GM18508 (cell line): ENCODE results near the gene GBE1.

Experiments used
- ATAC-seq: cut with Tn5 transposase; IDR thresholded peaks from one replicate; pipeline ENCODE4 v1.9.1; 2021; ENCODE audit warnings: moderate number of reproducible peaks; ENCODE audit not compliant: insufficient read depth, unreplicated experiment

The GBE1 gene

DNA sequence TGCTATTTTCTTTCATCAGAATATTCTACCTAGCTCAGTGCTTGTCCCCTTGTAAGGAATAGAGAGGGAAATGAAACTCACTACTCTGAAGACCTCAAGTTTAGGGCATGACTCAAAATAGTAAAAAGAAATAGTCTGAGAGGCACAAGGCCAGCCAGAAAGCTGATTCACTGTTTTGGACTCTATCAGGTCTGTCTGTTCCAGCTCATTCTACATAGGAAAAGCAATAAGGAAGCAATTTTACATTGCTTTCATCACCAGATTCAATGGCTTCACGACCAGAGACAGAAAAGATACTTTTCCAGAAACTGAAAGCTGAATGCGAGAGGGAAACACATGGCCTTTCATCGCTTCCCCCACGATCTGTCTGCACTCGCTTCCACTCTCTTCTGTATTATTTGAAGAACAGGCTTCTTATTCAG, 276.0 kb downstream of the GBE1 start:
- ATAC-seq = peak; percentile 99

DNA sequence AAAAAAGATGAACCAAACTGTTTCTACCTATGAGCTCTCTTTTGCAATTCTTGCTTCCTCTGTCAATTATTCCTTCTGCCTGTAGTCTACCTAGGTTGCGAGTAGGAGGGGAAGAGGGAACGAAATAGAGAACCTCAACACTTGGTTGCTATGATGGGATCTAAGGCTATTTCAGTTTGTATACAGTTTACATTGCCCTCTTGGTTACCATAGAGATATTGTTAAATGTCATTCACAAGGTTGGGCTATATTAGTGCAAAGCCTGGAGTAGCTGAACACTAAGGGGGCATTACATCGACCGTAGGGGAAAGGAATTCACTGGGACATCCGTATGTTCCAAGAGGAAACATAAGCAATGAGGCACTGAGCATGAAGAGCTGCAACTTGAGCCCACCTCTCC, 276.9 kb downstream of the GBE1 start:
- no peak for ATAC-seq

DNA sequence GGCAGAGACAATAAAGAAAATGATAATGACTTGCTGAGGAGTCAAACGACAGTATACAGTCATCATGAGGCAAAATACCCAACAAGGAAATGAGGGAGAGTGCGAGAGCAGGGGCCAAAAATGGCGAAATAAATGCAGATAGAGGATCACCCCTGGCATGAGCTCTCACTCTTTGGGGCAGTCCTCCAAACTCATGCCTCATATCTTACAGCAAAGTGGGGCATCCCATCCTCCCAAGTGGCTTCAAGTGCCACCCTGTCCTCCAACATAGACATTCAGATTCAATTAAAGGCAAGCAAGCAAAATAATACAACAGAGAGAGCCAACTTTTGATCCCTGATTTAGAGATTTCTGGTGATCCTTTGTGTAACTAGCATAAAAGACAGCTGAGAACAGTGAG, 278.4 kb downstream of the GBE1 start:
- no peak for ATAC-seq

DNA sequence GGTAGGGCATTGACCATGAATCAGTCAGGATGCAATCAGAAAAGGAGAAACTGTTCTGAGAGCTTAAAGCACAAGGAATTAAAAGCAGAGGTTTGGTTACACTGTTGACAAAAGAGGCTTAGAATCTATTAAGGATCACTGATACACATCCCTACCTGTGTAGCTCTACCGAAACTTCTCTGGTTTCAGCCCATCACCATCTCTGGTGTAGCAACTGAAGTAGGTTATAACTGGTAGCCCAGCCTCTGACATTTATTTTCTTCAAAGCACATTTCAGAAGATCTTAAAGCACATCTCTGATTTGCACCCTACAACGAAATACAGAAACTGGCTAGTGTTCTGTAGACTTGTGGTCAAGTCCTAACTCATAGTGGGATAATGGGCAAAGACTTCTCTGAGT, 283.7 kb downstream of the GBE1 start:
- ATAC-seq = no peak

DNA sequence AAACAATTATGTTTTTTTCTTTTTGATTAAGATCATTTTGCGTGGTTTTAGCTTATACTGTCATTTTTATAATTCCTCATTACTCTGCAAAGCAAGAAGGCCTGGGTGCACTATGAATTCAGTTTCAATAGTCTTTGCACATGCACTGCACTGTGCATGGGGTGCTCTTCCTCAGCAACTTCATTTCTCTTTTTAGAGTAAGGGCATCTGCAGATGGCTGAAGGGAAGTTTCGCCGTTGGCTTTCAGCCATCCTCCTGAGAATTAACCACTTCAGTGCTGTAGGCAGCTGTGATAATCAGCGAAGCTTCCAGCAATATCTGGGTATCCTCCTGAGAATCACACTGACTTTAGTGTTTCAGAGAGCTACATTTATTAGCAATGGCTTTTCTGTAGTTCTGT, 284.8 kb downstream of the GBE1 start:
- no peak for ATAC-seq

DNA sequence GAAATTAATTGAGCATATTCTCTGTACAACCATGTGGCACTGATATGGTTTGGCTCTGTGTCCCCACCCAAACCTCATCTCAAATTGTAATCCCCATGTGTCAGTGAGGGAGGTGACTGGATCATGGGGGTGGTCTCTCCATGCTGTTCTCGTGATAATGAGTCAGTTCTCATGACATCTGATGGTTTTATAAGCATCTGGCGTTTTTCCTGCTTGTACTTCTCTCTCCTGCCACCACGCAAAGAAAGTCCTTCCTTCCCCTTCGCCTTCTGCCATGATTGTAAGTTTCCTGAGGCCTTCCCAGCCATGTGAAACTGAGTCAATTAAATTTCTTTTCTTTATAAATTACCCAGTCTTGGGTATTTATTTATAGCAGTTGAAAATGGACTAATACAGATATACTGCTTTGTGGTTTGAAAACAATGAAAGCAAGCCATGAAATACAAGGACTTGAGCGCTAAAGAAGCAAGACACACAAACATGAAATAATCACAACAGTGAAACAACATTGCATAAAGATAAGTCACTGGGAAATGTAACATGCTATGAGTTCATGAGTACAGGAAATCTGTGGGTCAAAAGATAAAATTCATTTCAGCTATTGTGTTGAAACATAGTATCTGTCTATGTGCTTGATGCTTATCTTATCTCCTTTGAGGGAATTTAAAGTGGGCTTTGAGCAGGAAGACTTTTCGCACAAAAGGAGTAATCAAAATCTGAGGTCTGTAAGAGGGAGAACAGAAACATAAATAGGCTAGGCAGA, 288.7 kb downstream of the GBE1 start:
- ATAC-seq = no peak

DNA sequence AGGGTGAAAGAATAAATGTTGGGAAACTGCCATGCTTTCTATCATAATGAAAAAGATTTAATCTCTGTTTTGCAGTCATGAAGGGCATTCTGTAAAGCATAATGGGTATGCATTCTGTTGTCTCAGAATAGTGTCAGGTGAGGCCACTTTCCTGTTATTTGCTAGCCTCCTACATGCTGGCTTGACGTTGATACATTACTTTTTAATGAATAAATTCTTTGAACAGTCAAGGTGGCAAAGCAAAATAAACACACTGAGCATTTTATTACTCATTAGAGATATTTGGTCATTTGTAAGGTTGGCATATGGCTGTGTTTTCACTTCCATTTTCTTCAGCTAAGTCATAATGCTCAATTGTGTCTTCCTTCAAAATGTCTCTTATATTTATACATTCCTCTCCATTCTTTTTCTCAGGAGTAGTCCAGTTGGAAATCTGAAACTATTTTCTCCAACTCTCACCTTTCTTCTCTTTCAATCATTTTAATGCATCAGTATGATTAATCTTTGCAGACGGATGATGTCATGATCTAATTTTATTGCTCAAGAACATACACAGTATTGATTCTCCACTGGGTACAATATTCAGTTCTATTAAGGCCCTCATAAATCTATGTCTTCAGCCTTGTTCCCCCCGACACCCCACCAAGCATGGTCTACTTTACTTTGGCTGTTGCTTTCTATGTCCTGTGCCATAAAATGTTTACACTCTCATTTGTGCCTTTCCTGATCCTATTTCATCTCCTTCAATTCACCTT, 290.7 kb downstream of the GBE1 start:
- ATAC-seq = no peak

DNA sequence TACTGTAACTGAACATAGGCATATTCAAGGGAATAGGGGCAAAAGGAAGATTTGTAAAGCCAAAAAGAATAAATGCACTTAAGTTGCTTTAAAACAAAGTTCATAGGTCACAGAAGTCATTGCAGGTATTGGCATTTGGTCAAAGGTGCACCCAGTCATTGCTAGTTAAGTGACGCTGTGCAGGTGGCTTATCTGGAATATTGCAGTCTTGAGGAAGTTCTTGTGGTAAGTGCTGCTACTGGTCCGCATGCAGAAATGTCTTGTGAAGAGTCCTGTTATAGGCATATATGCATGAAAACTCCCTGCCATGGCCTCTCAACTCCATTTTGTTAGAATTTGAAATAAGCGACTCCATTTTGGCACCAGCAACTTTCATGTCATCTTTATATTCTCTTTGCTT, 293.1 kb downstream of the GBE1 start:
- no peak for ATAC-seq

DNA sequence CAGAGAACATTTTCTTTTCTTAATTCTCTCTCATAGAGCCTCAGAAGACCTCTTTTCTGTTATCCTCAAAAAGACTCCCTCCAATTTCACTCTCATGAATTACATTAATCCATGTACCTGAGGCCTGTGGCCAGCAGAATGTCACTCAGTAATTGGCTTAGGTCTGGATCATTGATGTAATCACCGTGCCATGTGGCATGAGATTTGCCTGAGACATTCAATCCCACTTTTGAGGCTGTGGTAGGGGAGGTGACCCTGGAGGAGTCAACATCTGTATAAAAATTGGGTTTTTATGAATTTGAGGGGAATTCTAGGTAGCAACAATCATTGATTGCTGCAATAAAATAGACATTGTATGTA, 295.3 kb downstream of the GBE1 start:
- ATAC-seq = no peak

DNA sequence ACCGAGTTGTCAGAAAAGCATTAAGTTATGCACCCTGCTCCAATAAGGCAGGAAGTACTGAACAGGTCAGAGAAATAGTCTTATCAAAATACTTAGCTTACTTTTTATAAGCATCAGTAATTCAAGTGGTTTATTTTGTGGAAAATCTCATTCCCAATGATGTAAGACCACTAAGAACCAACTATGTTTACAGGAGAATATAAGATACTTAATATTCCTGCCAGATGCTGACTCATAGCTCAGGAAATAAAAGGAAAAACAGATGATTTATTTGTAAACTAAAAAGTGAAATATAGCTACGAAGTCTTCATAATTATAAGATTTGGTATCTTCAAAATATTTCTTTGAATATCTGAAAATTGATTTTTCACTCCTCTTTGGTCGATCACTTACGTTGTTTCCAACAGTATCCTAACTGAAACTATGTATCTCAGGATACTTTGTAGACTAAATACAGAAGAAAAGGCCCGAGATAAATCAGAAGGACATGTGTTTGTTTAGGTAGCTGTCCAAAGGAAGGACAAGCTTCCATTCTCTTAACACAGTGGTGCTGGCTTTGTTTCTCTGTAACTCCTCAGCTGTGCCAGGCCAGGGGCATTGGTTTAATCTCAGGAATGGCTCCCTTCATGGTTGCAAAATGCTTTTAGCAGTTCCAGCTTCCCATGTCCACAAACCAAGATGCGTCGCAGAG, 295.8 kb downstream of the GBE1 start:
- no peak for ATAC-seq

DNA sequence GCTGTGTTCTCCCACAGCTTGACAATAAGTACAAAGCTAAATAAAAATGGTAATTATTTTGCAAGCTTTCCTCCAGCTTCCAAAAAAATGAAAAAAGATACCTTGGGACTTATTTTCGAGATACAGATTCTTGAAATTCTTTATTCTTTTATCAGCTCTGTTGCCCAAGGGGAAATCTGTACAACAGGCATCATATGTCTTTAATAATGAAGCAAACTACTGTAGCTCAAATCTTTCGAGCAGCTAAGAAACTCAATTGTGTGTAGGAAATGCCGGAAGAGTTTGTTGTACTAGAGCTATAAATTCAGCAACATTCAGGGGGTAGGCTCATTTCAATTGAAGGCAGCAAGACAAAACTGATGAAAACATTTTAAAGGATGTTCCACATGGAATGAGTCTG, 297.7 kb downstream of the GBE1 start:
- ATAC-seq = no peak

DNA sequence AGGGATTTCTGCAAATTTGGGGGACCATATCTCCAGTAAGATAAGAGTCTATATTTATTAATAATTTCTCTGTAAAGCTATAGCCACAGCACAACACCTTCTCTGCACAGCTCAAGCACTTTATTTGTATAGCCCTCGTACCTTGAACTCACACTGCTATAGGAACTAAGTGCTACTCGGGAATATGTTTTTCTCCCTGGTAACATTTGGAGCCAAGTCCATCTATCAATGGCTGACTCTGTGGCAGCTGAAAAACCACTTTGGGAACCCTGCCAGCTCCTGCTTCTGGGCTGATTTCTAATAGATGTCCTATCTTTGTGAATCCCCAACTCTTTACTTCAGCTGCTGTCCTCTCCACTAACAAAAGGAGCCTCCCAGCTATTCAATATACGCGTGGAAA, 298.5 kb downstream of the GBE1 start:
- ATAC-seq = no peak

DNA sequence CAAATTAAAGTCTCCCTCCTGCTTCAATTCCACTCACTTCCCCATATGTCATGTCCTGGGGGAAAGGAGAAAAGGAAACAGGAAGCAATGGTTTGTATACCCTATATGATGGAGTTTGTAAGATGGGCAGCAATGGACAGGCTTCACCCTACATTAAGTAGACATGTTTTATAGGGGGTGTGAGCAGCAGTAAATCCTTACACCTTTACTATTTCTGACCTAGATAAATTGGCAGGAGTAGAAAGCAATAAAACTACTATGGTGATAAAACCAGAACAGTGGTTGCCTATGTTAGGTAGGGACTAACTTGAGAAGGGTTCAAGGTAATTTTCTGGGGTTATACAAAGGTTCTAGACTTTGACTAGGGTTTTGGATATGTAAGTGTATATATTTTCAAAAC, 301.7 kb downstream of the GBE1 start:
- no peak for ATAC-seq

DNA sequence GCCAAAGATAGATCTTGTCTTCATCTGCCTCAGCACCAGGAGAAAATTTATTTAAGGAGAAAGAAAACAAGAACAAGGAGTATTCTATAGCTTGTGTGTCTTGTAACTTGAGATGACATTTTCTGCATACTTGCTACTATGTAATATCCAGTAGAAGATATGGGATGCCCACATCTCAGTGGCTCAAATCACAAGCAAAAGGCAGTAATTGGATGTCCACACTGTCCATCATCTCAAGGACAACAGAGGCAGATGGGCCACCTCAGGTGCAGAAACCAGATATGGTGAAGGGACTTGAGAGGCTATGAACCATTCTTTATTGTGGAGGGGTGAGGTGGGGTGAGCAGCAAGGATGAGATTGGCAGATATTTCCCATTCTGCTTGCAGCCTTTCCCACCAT, 309.0 kb downstream of the GBE1 start:
- ATAC-seq = no peak

DNA sequence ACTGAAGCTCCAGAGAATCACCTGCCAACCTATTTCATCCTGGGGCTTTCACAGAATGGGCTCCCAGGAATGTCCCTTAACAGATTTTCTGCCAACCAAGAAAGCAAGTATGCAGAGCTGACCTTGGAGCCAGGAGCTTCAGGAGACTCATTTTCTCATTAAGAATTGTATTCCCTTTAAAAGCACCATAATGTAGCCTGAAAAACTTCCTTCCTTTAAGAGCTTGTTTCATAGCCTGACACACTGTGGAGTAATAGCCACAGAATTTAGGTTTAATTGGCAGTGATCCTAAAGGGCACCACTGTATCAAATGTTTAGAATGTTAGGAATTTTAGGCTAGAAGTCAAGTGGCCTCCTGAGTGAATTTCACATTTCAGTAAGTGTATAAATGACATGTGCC, 309.8 kb downstream of the GBE1 start:
- no peak for ATAC-seq

DNA sequence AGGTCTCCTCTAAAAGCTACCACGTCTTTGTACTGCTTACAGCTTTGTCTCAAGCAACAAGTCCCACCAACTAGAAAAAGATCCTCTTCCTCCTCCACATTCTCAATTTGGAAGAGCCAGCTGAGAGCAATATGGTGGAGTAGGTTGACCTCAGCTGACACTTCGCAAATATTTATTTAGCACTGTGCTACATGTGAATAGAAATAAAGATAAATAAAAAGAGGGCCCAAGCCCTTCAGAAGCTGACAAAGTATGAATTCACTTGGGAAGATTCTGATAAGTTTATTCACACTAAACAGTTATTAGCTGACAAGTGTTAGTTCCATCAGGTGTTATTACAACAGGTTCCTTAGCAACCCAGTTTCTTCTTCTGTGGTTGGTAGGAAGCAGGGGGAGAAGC, 310.3 kb downstream of the GBE1 start:
- ATAC-seq = no peak

DNA sequence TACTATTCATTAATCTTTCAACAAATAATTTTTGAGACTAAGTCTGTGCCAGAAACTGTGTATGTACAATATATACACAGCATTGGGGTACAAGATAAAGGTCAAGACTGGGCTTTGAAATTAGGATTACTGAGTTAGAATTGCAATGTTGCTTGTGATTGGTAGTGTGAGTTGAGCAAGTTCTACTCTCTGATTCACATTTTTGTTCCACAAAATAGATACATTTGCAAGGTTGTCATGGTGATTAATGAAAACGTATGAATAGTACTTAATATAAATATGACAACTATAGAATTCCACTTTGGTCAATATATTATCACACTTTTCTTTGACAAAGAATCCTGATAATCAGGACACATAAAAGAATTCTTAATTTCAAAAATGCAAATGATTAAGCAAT, 314.6 kb downstream of the GBE1 start:
- ATAC-seq = no peak

DNA sequence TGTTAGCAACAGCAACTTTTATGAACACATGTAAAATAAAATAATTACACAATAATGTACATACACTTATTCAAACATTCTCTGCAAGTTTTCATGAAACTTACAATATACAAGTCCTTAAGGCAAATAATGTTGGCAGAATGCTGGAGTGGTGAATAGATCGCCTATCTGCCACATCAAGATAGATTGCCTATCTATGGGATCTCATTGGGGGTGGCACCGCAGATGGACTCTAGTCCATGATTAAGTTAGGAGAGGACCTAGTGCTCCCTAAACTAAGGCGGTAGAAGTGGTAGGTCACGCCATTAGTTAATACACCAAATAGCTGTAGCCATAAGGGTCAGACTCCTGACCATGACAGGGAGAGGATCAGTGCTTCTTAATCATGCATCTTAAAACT, 315.7 kb downstream of the GBE1 start:
- ATAC-seq = no peak

DNA sequence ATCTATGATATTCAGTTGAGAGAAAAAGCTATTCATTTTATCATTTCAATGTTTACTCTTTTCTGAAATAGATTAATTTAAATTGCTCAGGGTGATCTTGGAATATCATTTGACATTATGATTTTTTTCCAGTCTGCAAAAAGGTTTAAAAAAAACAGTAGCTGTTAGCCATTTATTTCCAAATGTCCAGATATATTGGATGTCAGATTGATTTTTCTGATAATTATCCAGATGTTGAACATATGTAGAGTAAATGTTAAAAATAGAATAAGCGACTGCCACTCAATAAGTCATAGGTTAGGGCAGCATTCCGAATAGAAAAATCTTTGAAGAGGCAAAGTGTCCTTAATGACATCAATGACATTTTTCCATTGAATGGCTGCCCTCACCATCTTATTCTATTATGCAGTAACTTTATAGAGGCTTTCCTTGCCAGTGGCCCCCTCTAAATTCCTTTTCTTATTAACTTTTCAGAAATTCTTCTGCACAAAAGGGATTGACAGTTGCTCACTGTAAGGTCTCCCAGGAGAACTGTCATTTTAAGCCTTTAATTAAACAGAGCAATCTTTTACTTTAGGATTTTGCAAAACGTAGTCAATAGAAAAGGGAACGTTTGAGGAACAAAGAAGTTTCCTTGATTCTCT, 316.5 kb downstream of the GBE1 start:
- ATAC-seq = no peak

DNA sequence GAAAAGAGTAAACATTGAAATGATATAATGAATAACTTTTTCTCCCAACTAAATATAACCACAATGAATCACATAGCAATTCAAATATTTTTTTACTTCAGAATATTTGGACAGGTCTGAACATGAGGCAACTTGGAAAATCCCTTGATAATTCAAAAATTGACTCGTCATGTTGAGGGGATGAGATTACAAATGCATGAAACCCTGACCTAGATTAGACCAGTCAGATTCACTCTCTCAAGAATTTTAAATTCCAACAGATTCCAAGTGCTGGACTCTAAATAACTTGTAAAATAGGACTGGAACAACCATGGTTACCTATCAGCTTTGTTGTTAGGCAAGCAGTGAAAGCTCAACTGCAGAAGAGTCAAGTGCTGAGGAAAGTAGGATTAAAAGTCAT, 317.5 kb downstream of the GBE1 start:
- no peak for ATAC-seq

DNA sequence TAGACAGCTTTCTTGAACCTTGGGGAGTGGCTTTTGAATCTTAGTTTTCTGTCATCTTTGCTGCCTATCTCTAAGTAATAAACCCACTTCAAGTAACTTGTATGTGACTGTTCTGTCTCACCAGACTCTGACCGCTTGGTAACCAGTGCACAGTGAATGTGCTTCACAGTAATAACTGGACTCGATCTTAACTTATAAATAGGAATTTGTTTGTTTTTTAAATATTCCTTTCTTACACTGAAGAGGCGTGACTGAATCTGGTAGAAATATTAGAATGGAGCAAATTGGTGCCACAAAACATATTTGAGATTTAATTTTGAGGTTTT, 318.0 kb downstream of the GBE1 start:
- ATAC-seq = no peak
